Measurements from ENCODE around the gene TMEM62. TPM values are rescaled to one million over a fixed set of nuclear protein-coding genes. Genes with fewer than 3 reads are reported as not detected.

TMEM62 gene
- total RNA-seq, 1 donor from 2014 or later: 19.1 TPM

- Mint-ChIP-seq H3K9me3 (ENCODE audit: unreplicated experiment) (no peaks in the 10 kb centered on the region), H3K36me3 (ENCODE audit: unreplicated experiment) (peaks cover 16% of the 10 kb centered on the region), H3K4me1 (ENCODE audit: low read depth, unreplicated experiment) (no peaks in the 10 kb centered on the region), H3K27me3 (ENCODE audit: unreplicated experiment) (no peaks in the 10 kb centered on the region), H3K4me3 (ENCODE audit: unreplicated experiment) (no peak overlapping the region), H3K27ac (ENCODE audit: unreplicated experiment) (no peak overlapping the region)
- no peak for TF ChIP-seq CTCF (IDR thresholded peaks at IDR 0.05; ENCODE audit: partially characterized antibody, unreplicated experiment)
- no peak for DNase-seq
These were observed 11.1 kb downstream of the TMEM62 start for GRCh38 chr15:43144512-43144911.

GRCh38 chr15:43146184-43146583 lies 12.8 kb downstream of the TMEM62 start:
- Mint-ChIP-seq H3K4me3 (ENCODE audit: unreplicated experiment) (no peak overlapping the region), H3K27me3 (ENCODE audit: unreplicated experiment) (no peaks in the 10 kb centered on the region), H3K27ac (ENCODE audit: unreplicated experiment) (no peak overlapping the region), H3K9me3 (ENCODE audit: unreplicated experiment) (no peaks in the 10 kb centered on the region), H3K4me1 (ENCODE audit: low read depth, unreplicated experiment) (no peaks in the 10 kb centered on the region), H3K36me3 (ENCODE audit: unreplicated experiment) (peaks cover 6% of the 10 kb centered on the region)
- no peak for DNase-seq
- TF ChIP-seq CTCF (IDR thresholded peaks at IDR 0.05; ENCODE audit: partially characterized antibody, unreplicated experiment): no peak

DNA sequence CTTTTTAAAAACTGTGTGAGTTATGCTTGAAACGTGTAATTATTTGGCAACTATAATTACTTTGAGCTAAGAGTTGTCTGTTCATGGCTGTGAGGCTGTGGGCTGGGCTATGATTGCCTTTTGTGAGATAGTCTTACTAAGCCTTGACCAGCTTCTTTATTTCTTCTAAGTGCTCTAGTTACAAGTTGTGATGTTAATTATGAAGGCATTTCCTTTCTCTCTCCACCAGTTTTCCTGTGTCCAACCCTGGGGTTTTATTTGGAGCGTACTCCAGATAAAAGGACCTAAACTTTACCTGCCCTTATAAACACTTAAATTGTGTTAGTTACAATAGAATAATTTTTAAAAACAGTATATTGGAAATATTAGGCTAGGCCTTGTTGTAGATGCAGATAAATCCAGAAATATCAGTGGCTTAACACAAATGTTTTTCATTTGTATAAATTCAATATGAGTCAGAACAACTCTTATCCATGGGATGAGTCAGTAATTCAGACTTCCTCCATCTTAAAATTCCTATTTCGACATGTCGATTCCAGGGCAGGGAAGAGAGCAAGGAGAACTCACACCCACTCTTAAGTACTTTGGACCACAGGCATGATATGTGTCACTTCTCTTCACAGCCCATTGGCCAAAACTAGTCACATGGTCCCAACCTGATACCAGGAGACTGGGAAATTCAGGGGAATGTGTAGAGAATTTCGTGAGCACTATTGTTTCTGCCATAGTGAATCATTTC lies 17.0 kb downstream of the TMEM62 start:
- TF ChIP-seq CTCF (IDR thresholded peaks at IDR 0.05; ENCODE audit: partially characterized antibody, unreplicated experiment): no peak

DNA sequence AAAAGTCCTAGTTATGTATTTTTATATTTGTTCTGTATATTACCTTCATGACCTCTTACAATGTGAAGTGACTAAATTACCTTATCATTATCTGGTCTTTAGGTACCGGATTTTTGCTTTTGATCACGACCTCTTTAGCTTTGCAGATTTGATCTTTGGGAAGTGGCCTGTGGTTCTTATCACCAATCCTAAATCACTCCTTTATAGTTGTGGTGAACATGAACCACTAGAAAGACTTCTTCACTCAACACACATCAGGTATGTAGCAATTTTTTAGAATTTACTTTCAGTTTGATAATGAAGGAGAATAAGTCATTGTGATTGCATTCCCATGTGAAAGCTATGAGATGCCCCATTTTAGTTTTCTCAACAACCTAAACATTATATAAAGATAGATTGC lies 18.3 kb downstream of the TMEM62 start:
- no peak overlapping the region for H3K27ac Mint-ChIP-seq (ENCODE audit: unreplicated experiment)
- TF ChIP-seq CTCF (IDR thresholded peaks at IDR 0.05; ENCODE audit: partially characterized antibody, unreplicated experiment): no peak
- no peak overlapping the region for H3K4me3 Mint-ChIP-seq (ENCODE audit: unreplicated experiment)
- DNase-seq: no peak
- H3K36me3 Mint-ChIP-seq (ENCODE audit: unreplicated experiment): no peaks in the 10 kb centered on the region
- H3K4me1 Mint-ChIP-seq (ENCODE audit: low read depth, unreplicated experiment): no peaks in the 10 kb centered on the region
- no peaks in the 10 kb centered on the region for H3K9me3 Mint-ChIP-seq (ENCODE audit: unreplicated experiment)
- H3K27me3 Mint-ChIP-seq (ENCODE audit: unreplicated experiment): no peaks in the 10 kb centered on the region

More for the DNA sequence above, 17.0 kb downstream of the TMEM62 start:
- H3K27me3 Mint-ChIP-seq (ENCODE audit: unreplicated experiment): no peaks in the 10 kb centered on the region
- no peak overlapping the region for H3K4me3 Mint-ChIP-seq (ENCODE audit: unreplicated experiment)
- no peaks in the 10 kb centered on the region for H3K36me3 Mint-ChIP-seq (ENCODE audit: unreplicated experiment)
- H3K27ac Mint-ChIP-seq (ENCODE audit: unreplicated experiment): no peak overlapping the region
- H3K9me3 Mint-ChIP-seq (ENCODE audit: unreplicated experiment): no peaks in the 10 kb centered on the region
- no peaks in the 10 kb centered on the region for H3K4me1 Mint-ChIP-seq (ENCODE audit: low read depth, unreplicated experiment)
- DNase-seq: no peak

DNA sequence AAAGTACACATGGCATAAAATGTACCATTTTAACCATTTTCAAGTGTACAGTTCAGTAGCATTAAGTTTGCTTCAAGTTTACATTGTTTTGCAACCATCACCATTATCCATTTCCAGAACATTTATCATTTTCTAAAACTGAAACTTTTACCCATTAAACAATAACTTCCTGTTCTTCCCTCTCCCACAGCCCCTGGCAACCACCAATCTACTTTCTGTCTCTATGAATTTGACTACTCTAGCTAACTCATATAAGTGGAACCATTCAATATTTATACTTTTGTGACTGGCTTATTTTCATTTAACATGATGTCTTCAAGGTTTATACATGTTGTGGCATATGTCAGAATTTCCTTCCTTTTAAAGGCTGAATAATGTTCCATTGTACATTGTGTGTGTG lies 19.9 kb downstream of the TMEM62 start:
- Mint-ChIP-seq H3K27ac (ENCODE audit: unreplicated experiment) (no peak overlapping the region), H3K27me3 (ENCODE audit: unreplicated experiment) (no peaks in the 10 kb centered on the region), H3K4me3 (ENCODE audit: unreplicated experiment) (no peak overlapping the region), H3K9me3 (ENCODE audit: unreplicated experiment) (no peaks in the 10 kb centered on the region), H3K4me1 (ENCODE audit: low read depth, unreplicated experiment) (no peaks in the 10 kb centered on the region), H3K36me3 (ENCODE audit: unreplicated experiment) (no peaks in the 10 kb centered on the region)
- DNase-seq: no peak
- TF ChIP-seq CTCF (IDR thresholded peaks at IDR 0.05; ENCODE audit: partially characterized antibody, unreplicated experiment): no peak

Data from glutamatergic neuron (in vitro differentiated cells).